Left colon (tissue), 2 donors: ENCODE measurements around the gene PNPLA7. TPM values are rescaled to one million over a fixed set of nuclear protein-coding genes. Genes with fewer than 3 reads are reported as not detected.

Experiments
- ATAC-seq: fragments of 200-7000 bp; cut with Tn5 transposase; one replicate; pipeline ENCODE4 v1.9.1; 2020; ENCODE audit warnings: mild to moderate bottlenecking, moderate library complexity
- DNase-seq, 2 donors: peaks; one replicate each; pipeline ENCODE4 v3.0.0-alpha.2; 2020
- intact Hi-C, 2 donors: fragments of 100-400 bp; cut with DNase I in 1 of 2; cut with micrococcal nuclease in 1 of 2; formaldehyde crosslinking; loops; one replicate each; pipeline versions ENCODE4 v1.11.2 to v1.14.0; 2022; cut with DNase I, micrococcal nuclease
- total RNA-seq, 2 donors: library from RNA; stranded (reverse); fragmentation: NEBNext Ultra II Directional; extraction: Animal tissue kit (Norgen Biotek cat#: 25700); gene quantifications; one replicate each; pipeline ENCODE4 v1.2.1, GENCODE V29; 2021
- donor health status: DM: no; HTN: no; CAD: no.
- donor health status: DM: yes; HTN: yes; CAD: no.

The PNPLA7 gene
- total RNA-seq, 2 donors from 2014 or later, result 18.4 to 22.4 TPM

DNA sequence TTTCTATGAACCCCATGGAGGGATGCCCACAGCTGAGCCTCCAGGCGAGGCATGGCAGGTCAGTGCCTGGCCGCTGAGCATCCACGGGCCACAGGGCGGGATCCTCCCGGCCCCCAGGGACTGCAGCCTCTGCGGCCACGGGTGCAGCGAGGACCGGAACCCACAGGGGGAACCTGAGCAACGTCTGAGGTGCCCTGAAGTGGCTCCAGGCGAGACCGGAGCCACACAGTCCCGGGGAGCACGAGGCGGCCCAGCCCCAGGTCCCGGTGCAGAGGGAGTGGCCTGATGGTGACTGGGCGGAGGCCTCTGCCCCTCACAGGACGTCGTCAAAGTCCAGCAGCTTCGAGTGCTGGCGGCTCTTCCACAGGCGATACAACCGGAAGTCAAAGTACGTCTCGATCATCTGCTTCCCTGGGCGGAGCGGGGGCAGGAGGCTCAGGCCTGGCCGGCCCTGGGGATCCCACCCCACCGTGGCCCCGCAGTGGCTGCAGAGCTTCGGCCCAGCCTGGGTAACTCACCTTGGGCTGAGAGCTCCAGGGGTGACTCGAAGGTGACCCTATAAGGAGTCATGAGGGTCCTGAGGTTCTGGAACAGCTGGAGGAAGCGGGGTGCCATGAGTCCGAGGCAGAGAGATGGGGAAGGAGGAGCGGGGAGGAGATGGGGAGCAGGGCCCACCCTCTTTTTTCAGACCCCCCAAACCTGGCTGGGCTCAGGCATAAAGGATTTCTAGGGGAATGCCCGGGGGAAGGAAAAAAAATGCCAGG lies 100.9 kb downstream of the PNPLA7 start:
- intact Hi-C loops, result no loop called here
- ATAC-seq (no peak), DNase-seq (peak in 1 of 2 donors; percentile 21)

DNA sequence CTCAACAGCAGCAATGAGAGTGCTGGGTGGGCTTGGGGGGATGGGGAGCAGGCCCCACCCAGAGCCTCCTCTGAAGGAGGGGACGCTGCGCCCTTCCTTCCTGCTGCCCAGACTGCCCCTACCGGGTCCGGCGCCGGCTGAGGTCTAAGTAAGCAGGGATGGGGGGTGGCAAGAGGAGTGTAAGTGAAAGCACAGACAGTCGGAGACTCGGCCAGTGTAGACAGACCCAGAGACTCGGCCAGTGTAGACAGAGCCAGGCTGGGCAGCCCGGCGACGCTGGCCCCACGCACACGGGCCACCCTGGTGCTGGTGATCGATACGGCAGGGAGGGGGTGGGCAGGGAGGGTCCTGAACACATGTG lies 101.6 kb downstream of the PNPLA7 start:
- intact Hi-C loops, result no loop called here
- peak in 1 of 2 donors; percentile 22 for DNase-seq
- ATAC-seq, result no peak

DNA sequence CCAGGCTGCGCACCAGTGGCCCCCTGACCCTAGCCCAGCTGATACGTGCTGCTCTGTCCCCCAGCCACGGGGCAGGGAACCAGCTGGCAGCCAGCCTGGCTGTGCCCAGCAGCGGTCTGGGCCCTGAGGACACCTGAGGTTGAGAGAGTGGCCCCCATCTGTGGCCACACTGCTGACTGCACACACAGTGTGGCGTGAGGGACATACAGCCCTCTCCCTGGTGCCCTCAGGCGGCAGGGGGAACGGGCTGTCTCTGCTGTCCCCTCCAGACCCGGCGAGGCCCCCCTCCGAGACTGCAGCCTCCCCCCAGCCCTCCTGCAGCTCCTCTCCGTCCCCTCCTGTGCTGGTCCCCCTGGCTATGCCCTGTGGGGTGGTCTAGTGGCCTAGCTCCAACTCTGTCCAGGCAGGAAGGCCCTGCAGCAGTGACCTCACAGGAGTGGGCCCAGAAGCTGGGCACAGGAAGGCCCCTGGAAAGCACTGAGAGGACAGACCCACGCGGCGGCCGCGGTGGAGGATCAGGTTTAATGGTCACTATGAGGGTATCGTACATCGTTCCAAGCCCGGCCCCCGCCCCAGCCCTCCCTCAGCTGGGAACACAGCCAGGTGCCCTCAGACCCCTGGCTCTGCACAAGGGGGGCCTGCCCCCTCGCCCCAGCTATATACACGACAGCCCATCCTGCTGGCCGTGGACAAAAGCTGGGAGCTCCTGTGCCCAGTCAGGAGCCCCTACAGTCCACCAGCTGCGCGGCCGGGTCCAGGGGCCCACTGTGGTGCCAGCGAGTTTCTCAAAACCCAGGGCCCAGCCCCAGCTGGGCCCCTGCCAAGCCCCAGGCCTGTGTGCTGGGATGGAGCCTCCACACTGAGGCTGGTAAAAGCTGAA lies 102.2 kb downstream of the PNPLA7 start:
- ATAC-seq (no peak), DNase-seq (peak in 1 of 2 donors; percentile 24)
- intact Hi-C loops, result no loop called here

DNA sequence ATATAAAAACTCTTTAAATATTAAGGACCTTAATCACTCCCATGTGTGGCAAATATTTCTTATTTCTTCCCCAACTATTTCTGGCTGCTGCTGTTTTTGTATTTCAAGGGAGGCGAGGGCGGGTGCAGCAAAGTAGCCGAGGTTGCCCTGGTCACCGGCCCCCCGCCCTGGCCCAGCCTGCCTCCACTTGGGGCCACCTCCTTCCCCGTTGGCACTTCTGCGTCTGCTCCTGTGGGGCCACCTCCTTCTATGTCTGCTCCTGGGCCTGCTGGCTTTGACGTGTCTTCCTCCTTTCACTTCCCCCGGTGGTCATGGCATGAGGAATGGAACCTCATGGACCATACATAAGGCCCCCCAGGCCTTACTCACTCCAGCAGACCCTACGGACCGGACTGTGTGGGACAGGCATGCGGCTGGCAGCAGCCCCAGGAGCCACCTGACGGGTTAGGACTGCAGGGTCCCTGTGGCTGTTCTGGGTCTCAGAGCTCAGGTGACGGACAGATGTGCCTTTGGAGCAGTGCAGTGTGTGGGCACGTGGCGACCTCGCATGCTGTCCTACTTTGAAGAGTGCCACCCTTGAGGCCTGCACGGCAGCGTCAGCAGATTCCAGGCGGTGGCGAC lies 103.2 kb downstream of the PNPLA7 start:
- DNase-seq, result peak; percentile 15 to 24
- ATAC-seq, result no peak
- intact Hi-C loops, result no loop called here

DNA sequence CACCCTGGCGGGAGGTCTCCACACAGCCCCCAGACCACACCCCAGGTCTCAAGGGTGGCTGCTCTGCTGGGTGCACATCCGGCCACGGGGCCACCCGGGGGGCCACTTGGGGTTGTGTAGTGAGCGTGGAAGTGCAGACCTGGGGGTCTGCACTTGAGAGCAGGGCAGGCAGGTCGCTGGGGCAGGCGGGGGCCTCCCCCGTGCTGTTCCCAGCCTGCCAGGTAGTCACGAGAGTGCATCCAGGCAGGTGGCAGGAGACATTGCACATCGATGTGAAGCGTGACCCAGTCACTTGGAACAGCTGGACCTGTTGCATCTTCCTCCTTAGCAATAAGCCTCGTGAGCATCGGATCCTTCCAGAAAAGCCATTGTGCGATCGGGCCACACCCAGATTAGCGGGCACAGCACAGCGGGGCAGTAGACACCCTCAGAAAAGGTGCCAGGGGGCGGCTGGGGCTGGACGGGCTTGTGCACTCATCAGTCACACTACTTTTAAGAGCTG lies 104.2 kb downstream of the PNPLA7 start:
- ATAC-seq (no peak), DNase-seq (peak; percentile 18 to 35)
- intact Hi-C loops, result no loop called here

DNA sequence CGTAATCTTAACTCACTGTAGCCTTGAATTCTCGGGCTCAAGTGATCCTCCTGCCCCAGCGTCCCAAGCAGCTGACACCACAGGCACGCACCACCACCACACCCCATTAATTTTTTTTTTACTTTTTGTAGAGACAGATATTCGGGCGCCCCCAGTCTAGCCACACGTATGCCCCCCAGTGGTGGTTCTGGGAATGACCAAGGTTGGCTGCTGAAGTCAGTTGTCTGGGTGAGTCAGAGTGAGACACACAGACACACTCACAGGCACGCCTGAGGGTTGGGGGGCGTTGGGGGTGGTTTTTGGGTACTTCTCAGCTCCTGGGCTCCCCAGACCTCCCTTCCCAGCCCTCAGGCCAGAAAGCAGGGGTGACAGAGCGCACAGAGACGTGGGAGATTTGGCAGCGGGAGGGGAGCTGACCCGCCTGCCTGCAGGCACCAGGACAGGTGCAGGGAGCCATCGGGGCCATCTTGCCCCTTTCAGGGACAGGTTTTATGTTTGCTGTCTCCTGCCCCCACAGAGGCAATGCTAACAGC lies 104.9 kb downstream of the PNPLA7 start:
- intact Hi-C loops, result no loop called here
- ATAC-seq, result peak; percentile 52

DNA sequence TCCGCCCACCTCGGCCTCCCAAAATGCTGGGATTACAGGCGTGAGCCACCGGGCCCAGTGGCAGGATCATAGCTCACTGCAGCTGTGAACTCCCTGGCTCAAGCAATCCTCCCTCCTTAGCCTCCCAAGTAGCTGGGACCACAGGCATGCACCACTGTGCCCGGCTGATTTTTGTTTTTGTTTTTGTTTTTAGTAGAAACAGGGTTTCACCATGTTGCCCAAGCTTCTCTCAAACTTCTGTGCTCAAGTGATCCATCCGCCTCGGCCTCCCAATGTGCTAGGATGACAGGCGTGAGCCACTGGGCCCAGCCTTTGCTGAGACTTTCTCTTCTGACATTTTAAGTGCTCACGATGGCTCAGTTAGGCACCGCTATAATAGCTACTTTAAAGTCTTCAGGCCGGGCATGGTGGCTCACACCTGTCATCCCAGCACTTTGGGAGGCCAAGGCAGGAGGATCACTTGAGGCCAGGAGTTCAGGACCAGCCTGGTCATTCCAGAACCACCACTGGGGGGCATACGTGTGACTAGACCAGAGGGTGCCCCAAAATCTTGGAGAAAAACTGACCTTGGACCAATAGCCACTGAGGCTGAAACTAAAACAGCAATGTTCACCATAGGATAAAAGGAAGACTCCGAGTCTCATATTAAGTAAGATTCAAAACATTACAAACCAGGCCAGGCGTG lies 106.0 kb downstream of the PNPLA7 start:
- intact Hi-C loops, result no loop called here
- no peak for DNase-seq
- no peak for ATAC-seq

More for the DNA sequence above, 104.9 kb downstream of the PNPLA7 start:
- peak; percentile 72 to 89 for DNase-seq

DNA sequence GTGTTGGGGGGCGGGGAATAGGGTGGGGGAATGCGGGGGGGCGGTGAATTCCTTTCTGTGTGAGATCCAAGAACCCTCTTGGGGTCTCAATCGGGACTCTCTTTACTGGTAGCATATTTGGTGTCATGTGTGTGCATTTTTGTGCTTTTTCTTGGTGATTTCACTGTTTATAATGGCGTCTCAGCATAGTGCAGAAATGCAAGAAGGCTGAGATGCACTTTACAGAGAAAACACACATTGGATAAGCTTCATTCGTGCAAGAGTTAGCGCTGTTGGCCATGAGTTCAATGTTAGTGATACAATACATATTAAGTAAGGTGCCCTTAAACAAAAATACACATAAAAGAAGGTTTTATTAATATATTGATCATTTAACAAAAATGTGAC lies 108.3 kb downstream of the PNPLA7 start:
- intact Hi-C loops, result no loop called here
- ATAC-seq (no peak), DNase-seq (no peak)

DNA sequence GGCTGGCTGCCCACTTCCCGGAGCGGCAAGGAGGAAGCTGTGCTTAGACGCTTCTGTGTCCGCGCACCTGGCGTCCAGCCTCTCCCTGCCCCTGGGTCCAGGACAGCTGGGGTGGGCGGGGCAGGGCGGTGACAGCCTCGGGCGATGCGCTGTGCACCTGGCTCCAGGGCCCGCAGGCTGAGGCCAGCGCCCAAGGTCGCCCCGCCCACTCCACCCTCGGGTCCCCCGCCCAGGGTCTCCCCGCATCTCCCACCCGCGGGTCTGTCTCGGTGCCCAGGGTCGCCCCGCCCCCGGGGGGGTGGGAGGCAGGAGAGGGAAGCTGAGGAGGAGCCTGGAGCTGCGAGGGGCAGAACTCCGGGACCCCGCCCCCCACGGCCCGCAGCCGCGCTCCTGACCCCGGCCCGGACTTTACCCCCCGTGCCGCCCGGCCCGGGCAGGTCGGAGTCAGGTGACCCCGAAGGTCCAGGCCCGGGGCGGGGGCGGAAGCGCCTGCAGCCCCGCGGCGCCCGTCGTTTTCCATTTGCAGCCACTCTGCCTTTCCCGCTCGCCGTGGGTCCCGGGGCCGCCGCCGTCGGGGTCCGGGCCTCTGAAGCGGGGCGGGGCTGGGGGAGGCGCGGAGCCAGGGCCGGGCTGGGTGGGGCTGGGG lies 108.8 kb downstream of the PNPLA7 start, which contains the start of gene ENTPD8:
TSS of gene ENTPD8 (minus strand) at position 69 of the 646 bp plus-strand sequence. CDS start 3,072 bp downstream, outside the sequence.
- intact Hi-C loops, result no loop called here
- ATAC-seq (peak; percentile 74), DNase-seq (peak; percentile 89)

DNA sequence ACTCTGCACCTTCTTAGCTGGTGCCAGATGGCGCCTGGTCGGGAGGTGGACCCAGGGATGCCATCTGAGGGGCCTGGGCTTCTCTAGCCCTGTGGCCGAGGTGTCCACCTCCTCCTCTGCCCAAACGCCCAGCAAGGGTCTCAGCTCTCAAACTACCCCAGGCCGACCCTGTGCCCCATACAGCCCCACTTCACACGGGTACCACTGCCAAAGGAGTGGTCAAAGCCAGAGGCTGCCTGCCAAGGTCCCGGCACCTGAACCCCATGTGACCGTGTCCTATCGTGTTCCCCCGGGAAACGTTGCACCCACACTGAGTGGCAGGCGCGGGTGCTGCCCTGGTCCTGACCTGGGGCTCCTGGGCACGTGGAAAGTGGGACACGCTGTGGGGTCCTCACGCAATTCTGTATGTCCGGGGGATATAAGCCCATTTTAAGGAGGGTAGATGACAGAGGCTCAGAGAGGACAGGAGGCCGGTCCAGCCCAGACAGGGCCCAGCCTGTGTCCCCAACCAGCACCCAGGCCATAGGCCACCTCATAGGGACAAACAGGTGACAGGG lies 111.0 kb downstream of the PNPLA7 start:
- ATAC-seq (no peak), DNase-seq (no peak)
- intact Hi-C loops, result no loop called here

DNA sequence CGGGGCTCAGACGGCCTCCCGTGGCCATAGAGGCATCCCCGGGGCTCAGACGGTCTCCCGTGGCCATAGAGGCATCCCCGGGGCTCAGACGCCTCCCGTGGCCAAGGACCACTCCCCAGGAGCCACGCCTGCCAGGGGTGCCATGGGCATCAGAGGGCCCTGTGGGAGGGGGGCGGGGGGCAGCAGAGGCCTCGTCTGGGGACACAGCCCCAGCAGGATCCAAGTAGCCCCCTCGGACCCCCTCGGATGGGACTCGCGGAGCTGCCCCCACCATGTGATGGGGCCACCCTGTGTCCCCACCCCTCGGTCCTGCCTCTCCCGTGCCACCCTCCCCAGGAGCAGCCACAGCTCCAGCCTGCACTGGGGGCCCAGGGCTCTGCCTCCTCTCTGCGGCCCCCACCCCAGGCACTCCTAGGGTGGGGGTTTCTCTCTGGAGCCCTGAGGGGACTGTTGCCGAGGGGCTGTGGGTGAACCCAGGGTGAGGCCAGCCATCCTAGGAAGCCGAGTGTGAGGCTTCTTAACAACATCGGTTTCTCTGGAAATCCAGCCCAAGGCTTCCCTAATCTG lies 111.5 kb downstream of the PNPLA7 start:
- ATAC-seq (no peak), DNase-seq (no peak)
- intact Hi-C loops, result no loop called here

DNA sequence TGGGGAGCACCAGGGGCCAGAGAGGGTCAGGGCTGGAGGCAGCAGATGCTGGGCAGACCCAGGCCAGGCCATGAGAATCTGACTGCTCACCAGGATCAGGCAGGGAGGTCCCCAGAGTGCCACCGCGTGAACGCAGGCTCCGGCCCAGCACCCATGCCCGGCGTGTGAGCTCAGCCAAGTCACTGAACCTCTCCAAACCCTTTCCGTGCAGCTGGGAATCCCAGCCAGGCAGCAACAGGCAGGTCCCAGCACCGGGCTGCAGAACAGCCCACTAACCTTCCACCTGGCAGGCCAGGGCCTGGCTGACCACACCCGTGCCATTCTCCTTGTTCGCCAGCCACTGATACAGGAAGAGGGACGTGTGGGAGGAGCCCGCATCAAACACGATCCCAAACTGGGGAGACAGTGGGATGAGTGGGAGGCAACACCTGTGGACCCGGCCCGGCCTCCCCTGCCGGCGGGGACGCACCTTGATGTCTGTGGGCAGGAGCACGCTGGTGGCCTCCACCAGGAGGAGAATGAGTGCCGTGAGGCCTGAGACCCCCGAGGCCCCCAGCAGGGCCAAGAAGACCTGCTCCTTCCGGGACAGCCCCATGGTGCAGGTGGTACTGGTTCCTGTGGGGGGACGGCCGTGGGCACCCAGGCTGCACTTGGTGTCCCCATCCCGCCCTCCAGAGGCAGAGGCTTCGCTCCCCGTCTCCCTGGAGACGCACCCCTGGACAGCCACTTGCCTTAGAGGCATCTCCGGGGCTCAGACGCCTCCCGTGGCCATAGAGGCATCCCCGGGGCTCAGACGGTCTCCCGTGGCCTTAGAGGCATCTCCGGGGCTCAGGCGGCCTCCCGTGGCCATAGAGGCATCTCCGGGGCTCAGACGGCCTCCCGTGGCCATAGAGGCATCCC lies 112.3 kb downstream of the PNPLA7 start:
- no peak for DNase-seq
- ATAC-seq, result peak; percentile 30

DNA sequence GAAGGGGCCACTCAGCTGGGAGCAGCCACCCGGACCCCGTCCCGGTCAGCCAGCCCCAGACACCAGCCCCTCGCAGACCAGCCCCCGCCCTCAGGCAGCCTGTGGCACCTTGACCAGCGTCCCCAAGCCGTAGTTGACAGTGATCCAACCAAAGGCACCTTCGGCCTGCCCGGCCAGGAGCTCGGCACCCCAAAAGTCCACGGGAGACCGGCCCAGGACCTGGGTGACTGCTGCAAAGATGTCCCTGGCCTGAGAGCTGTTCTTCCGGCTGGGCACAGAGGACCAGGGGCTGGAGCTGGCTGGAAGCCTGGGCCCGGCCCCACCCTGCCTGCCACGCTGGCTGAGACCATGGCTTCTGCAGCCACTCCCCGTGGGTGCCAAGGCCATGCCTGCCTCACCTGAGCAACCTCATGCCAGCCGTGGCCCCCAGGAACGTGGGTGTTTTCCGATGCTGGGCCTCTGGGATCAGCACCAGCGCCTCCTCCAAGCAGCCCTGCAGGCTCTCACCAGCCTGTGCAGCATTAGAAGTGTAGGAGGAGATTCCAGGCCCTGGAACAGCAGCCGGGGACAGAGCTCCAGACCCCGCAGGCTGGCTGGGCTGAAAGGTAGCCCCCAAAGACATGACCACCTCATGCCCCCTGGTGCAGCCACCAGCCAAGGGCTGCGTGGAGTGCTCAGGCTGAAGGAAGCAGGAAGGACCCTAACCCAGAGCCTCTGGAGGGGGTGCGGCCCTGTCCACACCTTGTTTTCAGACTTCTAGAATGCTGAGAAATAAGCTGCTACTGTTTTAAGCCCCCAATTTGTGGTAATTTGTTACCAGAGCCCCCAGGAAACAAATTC lies 113.2 kb downstream of the PNPLA7 start:
- ATAC-seq (peak; percentile 46), DNase-seq (peak; percentile 62 to 68)
- intact Hi-C loops, result no loop called here

More for the DNA sequence above, 112.3 kb downstream of the PNPLA7 start:
- intact Hi-C loops, result no loop called here

DNA sequence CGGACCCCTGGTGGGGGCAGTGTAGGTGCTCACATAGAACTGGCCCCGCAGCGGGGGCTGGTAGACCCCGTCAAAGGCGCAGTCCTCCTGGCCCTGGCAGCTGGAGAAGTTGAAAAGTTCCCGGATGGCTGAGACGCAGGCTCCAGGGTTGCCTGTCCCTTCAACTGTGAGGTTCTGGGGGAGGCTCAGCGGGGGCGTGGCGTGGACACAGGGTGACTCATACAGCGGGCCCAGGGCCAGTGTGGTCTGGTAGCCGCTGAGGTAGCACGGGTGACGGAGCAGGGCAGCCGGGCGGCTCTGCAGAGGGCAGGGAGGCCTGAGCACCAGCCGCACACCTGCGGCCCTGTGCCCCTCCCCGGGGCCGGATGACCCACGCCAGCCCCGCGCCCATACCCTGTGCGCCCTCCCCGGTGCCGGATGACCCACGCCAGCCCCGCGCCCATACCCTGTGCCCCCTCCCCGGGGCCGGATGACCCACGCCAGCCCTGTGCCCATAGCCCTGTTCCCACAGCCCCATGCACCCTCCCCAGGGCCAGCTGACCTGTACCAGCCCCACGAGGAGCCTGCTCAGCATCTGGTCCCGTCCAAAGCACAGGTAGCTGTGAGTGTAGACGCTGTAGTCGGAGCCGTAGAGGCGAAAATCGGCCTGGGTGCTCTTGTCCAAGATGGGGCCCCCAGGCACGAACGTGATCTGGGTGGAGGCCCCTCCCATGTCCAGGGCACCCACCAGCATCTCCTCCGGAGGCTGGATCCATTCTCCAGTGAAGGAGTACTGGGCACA lies 114.0 kb downstream of the PNPLA7 start:
- ATAC-seq (peak; percentile 65), DNase-seq (peak; percentile 85 to 90)
- intact Hi-C loops, result no loop called here

DNA sequence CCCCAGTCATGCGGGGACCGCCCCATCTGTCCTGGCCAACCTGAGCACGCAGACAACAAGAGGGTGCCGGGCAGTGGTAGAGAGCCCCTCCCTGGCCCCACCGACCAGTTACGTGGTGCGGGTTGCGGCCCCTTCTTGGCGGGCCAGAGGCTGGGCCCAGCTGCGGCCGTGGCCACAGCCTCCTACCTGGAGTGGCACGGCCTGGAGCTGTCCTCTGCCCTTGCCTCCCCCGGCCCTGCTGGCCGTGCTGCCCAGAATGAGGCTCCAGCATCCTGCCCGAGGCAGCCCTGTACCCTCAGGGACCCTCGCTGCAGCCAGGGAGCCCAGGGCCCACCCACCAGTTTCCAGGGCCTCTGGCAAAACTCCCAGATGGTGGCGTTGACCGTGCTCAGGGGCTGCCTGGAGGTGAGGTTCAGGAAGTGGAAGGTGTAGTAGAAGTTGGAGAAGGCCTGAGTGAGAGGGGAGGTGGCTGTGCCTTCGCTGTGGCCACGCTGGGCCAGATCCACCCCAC lies 114.8 kb downstream of the PNPLA7 start:
- DNase-seq (no peak), ATAC-seq (peak; percentile 9)
- intact Hi-C loops, result no loop called here
